ENCODE results near the gene AHCYL2. TPM values are rescaled to one million over a fixed set of nuclear protein-coding genes. Genes with fewer than 3 reads are reported as not detected.
"Not testable (repeated sequence)": the region's sequence is repeated elsewhere in the genome, so short reads cannot be mapped to it uniquely, and the experiment has no call there.

AHCYL2 gene
- total and polyA plus RNA-seq, 2 experiments from 2014 or later, result 1.9 to 8.9 TPM

DNA sequence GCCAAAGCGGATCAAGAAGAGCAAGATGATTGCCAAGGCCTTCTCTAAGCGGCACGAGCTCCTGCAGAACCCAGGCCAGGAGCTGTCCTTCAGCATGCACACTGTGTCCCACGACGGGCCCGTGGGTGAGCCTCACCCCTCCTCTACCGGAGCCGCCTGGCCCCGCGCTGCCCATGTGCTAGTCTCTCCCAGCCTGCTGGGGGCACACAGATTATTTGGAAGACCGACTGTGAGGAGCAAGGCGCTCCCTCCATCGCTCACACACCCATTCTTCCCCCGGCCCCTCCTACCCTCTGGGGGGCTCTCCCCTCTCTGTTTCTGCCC is 13.9 kb upstream of the AHCYL2 start:
- Histone ChIP-seq H3K9me3 (ENCODE audit: low read depth) (no peaks in the 10 kb centered on the region), H3K79me2 (ENCODE audit: insufficient read depth) (no peaks in the 10 kb centered on the region), H3K4me2 (ENCODE audit: unreplicated experiment) (no peak overlapping the region), H3K9me2 (ENCODE audit: insufficient read depth) (no peaks in the 10 kb centered on the region), H3K9ac (no peak overlapping the region), H2AFZ (no peak overlapping the region), H3K27ac (no peak overlapping the region), H3K4me3 (no peak overlapping the region), H4K20me1 (ENCODE audit: insufficient read depth) (no peaks in the 10 kb centered on the region), H3F3A (ENCODE audit: insufficient read depth) (no peaks in the 10 kb centered on the region), H3K27me3 (replicated peaks; ENCODE audit: insufficient read depth) (no peaks in the 10 kb centered on the region), H3K36me3 (ENCODE audit: low read depth) (no peaks in the 10 kb centered on the region), H3K4me1 (ENCODE audit: insufficient read depth) (no peaks in the 10 kb centered on the region)
- WGBS, 2 experiments (ENCODE audit: low coverage in 1 of 2, low lambda C conversion rate in 2 of 2, missing lambda C conversion rate in 2 of 2), result 78 to 84% methylated on average over 14 of the region's 14 CpGs
- no peak for DNase-seq
- TF ChIP-seq EZH2phosphoT487 (IDR thresholded peaks at IDR 0.05; ENCODE audit: insufficient read depth, low read depth) (no peak), EZH2 (IDR thresholded peaks at IDR 0.05; ENCODE audit: insufficient read depth, poor library complexity, severe bottlenecking) (no peak)
- in situ Hi-C loops (cut with MboI), result loop anchor here (25.0 kb wide), 1 partner anchor 426 kb away; no protein-coding TSS in a partner anchor

DNA sequence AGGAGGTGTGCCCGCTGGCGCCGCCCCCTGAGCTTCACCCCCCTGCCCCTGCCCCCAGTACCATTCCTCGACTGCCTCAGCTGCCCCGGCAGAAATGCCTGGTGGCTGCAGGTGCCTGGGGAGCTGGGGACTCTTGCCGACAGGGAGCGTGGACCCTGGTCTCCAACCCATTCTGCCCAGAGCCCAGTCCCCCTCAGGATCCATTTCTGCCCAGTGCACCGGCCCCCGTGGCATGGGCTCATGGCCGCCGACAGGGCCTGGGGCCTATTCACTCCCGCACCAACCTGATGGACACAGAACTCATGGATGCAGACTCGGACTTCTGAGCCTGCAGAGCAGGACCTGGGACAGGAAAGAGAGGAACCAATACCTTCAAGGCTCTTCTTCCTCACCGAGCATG is 12.7 kb upstream of the AHCYL2 start:
- H3K9me3 ChIP-seq (ENCODE audit: low read depth), result no peaks in the 10 kb centered on the region
- in situ Hi-C loops (cut with MboI), result loop anchor here (25.0 kb wide), 1 partner anchor 425 kb away; no protein-coding TSS in a partner anchor
- WGBS, 2 experiments (ENCODE audit: low coverage in 1 of 2, low lambda C conversion rate in 2 of 2, missing lambda C conversion rate in 2 of 2), result 93 to 95% methylated on average over 12 to 14 of the region's 14 CpGs
- TF ChIP-seq EZH2 (IDR thresholded peaks at IDR 0.05; ENCODE audit: insufficient read depth, poor library complexity, severe bottlenecking) (no peak), EZH2phosphoT487 (IDR thresholded peaks at IDR 0.05; ENCODE audit: insufficient read depth, low read depth) (no peak)
- no peaks in the 10 kb centered on the region for H3K4me1 ChIP-seq (ENCODE audit: insufficient read depth)
- no peak overlapping the region for H3K9ac ChIP-seq
- H3K79me2 ChIP-seq (ENCODE audit: insufficient read depth), result no peaks in the 10 kb centered on the region
- H3K4me3 ChIP-seq, result no peak overlapping the region
- no peak overlapping the region for H3K27ac ChIP-seq
- no peaks in the 10 kb centered on the region for H3K9me2 ChIP-seq (ENCODE audit: insufficient read depth)
- DNase-seq, result no peak
- H2AFZ ChIP-seq, result no peak overlapping the region
- H3K4me2 ChIP-seq (ENCODE audit: unreplicated experiment), result no peak overlapping the region
- no peaks in the 10 kb centered on the region for H3K36me3 ChIP-seq (ENCODE audit: low read depth)
- H3F3A ChIP-seq (ENCODE audit: insufficient read depth), result no peaks in the 10 kb centered on the region
- no peaks in the 10 kb centered on the region for H3K27me3 ChIP-seq (replicated peaks; ENCODE audit: insufficient read depth)
- H4K20me1 ChIP-seq (ENCODE audit: insufficient read depth), result no peaks in the 10 kb centered on the region

GRCh38 chr7:129212596-129212995 is 12.2 kb upstream of the AHCYL2 start:
- Histone ChIP-seq H2AFZ (no peak overlapping the region), H3K9me3 (ENCODE audit: low read depth) (no peaks in the 10 kb centered on the region), H3K27me3 (replicated peaks; ENCODE audit: insufficient read depth) (no peaks in the 10 kb centered on the region), H3K4me2 (ENCODE audit: unreplicated experiment) (no peak overlapping the region), H3K9ac (no peak overlapping the region), H3K9me2 (ENCODE audit: insufficient read depth) (no peaks in the 10 kb centered on the region), H3K36me3 (ENCODE audit: low read depth) (no peaks in the 10 kb centered on the region), H3F3A (ENCODE audit: insufficient read depth) (no peaks in the 10 kb centered on the region), H3K79me2 (ENCODE audit: insufficient read depth) (no peaks in the 10 kb centered on the region), H3K27ac (no peak overlapping the region), H4K20me1 (ENCODE audit: insufficient read depth) (no peaks in the 10 kb centered on the region), H3K4me3 (no peak overlapping the region), H3K4me1 (ENCODE audit: insufficient read depth) (no peaks in the 10 kb centered on the region)
- no peak for DNase-seq
- WGBS, 2 experiments (ENCODE audit: low coverage in 1 of 2, low lambda C conversion rate in 2 of 2, missing lambda C conversion rate in 2 of 2), result 75 to 78% methylated on average over 4 of the region's 4 CpGs
- in situ Hi-C loops (cut with MboI), result loop anchor here (25.0 kb wide), 1 partner anchor 425 kb away; no protein-coding TSS in a partner anchor
- TF ChIP-seq EZH2 (IDR thresholded peaks at IDR 0.05; ENCODE audit: insufficient read depth, poor library complexity, severe bottlenecking), result no peak
- no peak for TF ChIP-seq EZH2phosphoT487 (IDR thresholded peaks at IDR 0.05; ENCODE audit: insufficient read depth, low read depth)

DNA sequence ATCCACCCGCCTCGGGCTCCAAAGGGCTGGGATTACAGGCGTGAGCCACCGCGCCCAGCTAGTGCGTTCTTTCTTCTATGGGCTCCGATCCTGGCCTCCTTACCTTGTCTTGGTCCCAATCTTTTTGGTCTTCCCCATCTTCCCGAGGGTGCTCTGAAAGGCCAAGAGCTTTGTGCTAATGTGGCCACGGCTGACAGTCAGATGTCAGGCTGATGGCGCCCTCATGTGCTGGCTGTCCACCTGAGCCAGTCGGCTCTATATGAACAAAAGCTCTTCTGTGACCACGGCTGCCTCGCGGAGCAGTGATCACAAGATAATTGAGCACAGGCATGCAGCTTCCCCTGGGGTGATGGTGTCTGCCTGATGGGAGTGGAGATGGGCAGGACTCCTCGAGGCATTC is 11.0 kb upstream of the AHCYL2 start:
- Histone ChIP-seq H3F3A (ENCODE audit: insufficient read depth) (no peaks in the 10 kb centered on the region), H3K9me3 (ENCODE audit: low read depth) (no peaks in the 10 kb centered on the region), H4K20me1 (ENCODE audit: insufficient read depth) (no peaks in the 10 kb centered on the region), H2AFZ (no peak overlapping the region), H3K36me3 (ENCODE audit: low read depth) (no peaks in the 10 kb centered on the region), H3K9me2 (ENCODE audit: insufficient read depth) (no peaks in the 10 kb centered on the region), H3K27me3 (replicated peaks; ENCODE audit: insufficient read depth) (no peaks in the 10 kb centered on the region), H3K4me1 (ENCODE audit: insufficient read depth) (no peaks in the 10 kb centered on the region), H3K9ac (no peak overlapping the region), H3K79me2 (ENCODE audit: insufficient read depth) (no peaks in the 10 kb centered on the region), H3K27ac (no peak overlapping the region), H3K4me3 (no peak overlapping the region), H3K4me2 (ENCODE audit: unreplicated experiment) (no peak overlapping the region)
- TF ChIP-seq EZH2phosphoT487 (IDR thresholded peaks at IDR 0.05; ENCODE audit: insufficient read depth, low read depth) (no peak), EZH2 (IDR thresholded peaks at IDR 0.05; ENCODE audit: insufficient read depth, poor library complexity, severe bottlenecking) (no peak)
- DNase-seq, result no peak
- WGBS, 2 experiments (ENCODE audit: low coverage in 1 of 2, low lambda C conversion rate in 2 of 2, missing lambda C conversion rate in 2 of 2), result 41 to 44% methylated on average over 15 of the region's 15 CpGs
- in situ Hi-C loops (cut with MboI), result loop anchor here (25.0 kb wide), 1 partner anchor 423 kb away; no protein-coding TSS in a partner anchor

- not testable (repeated sequence) for H3K27ac ChIP-seq; H3K79me2 ChIP-seq (ENCODE audit: insufficient read depth); H3K4me1 ChIP-seq (ENCODE audit: insufficient read depth); H3K9ac ChIP-seq; H3K9me3 ChIP-seq (ENCODE audit: low read depth); H3K4me3 ChIP-seq; H3K27me3 ChIP-seq (replicated peaks; ENCODE audit: insufficient read depth); H4K20me1 ChIP-seq (ENCODE audit: insufficient read depth); H3K9me2 ChIP-seq (ENCODE audit: insufficient read depth); H3K36me3 ChIP-seq (ENCODE audit: low read depth); H2AFZ ChIP-seq; H3F3A ChIP-seq (ENCODE audit: insufficient read depth); H3K4me2 ChIP-seq (ENCODE audit: unreplicated experiment); DNase-seq
- WGBS, 2 experiments (ENCODE audit: low coverage in 1 of 2, low lambda C conversion rate in 2 of 2, missing lambda C conversion rate in 2 of 2), result 77 to 83% methylated on average over 11 to 15 of the region's 15 CpGs
- in situ Hi-C loops (cut with MboI), result loop anchor here (25.0 kb wide), 1 partner anchor 422 kb away; no protein-coding TSS in a partner anchor
These were observed 9.1 kb upstream of the AHCYL2 start for GRCh38 chr7:129215691-129216090.

GRCh38 chr7:129216101-129216715 is 8.6 kb upstream of the AHCYL2 start:
- H2AFZ ChIP-seq; DNase-seq; H3K4me1 ChIP-seq (ENCODE audit: insufficient read depth); H3K9ac ChIP-seq; H3K4me2 ChIP-seq (ENCODE audit: unreplicated experiment); H3K9me3 ChIP-seq (ENCODE audit: low read depth); H4K20me1 ChIP-seq (ENCODE audit: insufficient read depth); H3K27me3 ChIP-seq (replicated peaks; ENCODE audit: insufficient read depth); H3F3A ChIP-seq (ENCODE audit: insufficient read depth); H3K79me2 ChIP-seq (ENCODE audit: insufficient read depth); H3K9me2 ChIP-seq (ENCODE audit: insufficient read depth); H3K36me3 ChIP-seq (ENCODE audit: low read depth); H3K27ac ChIP-seq; H3K4me3 ChIP-seq: not testable (repeated sequence)
- 86 to 93% methylated on average over 17 to 34 of the region's 34 CpGs for WGBS, 2 experiments (ENCODE audit: low coverage in 1 of 2, low lambda C conversion rate in 2 of 2, missing lambda C conversion rate in 2 of 2)
- in situ Hi-C loops (cut with MboI), result loop anchor here (25.0 kb wide), 1 partner anchor 421 kb away; no protein-coding TSS in a partner anchor

Measured in GM23248 (cell line).